Measurements from ENCODE around the gene STEAP3.

- TF ChIP-seq CTCF (IDR thresholded peaks at IDR 0.05) (no peak), EP300 (IDR thresholded peaks at IDR 0.05) (no peak), POLR2AphosphoS5 (IDR thresholded peaks at IDR 0.05) (no peak), POLR2A (IDR thresholded peaks at IDR 0.05; ENCODE audit: low read depth) (no peak)
These were observed 82.6 kb downstream of the STEAP3 start for GRCh38 chr2:119306196-119306590.

All from esophagus muscularis mucosa (tissue), 4 donors.